ENCODE results near the gene RHAG. TPM values are rescaled to one million over a fixed set of nuclear protein-coding genes. Genes with fewer than 3 reads are reported as not detected.

The RHAG gene
- total and polyA plus RNA-seq, 2 donors (not counting 1 experiment from before 2014, with no cell fraction given), result not detected

DNA sequence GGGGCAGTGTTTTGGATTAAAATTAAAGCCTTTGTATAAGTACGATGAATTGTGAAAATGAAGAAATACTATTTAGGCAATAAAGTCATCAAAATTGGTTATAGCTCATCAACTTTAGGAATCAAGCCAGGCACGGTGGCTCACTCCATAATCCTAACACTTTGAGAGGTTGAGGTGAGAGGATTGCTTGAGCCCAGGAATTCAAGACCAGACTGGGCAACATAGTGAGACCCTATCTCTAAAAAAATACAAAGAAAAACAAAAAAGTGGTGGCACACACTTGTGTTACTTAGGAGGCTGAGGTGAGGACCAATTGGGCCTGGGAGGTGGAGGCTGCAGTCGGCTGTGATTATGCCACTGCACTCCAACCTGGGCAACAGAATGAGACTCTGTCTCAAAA, 8.5 kb upstream of the RHAG start:
- no peak overlapping the region for H3K4me3 ChIP-seq (replicated peaks in 1 of 4; ENCODE audit: control extremely low read depth in 1 of 4, insufficient read depth in 1 of 4, low read depth in 3 of 4, low read length in 4 of 4)
- H3K27ac ChIP-seq (ENCODE audit: insufficient read depth, low read length), result no peak overlapping the region
- H3K4me1 ChIP-seq (ENCODE audit: control insufficient read depth, extremely low read depth, insufficient read depth, low read length), result no peaks in the 10 kb centered on the region
- H3K27me3 ChIP-seq (ENCODE audit: control insufficient read depth, insufficient read depth, low read length), result no peaks in the 10 kb centered on the region
- no peaks in the 10 kb centered on the region for H4K20me1 ChIP-seq (ENCODE audit: control insufficient read depth, extremely low read depth, insufficient read depth, low read length)
- H3K9me3 ChIP-seq (ENCODE audit: control insufficient read depth, insufficient read depth, low read depth, low read length), result no peaks in the 10 kb centered on the region
- H3K9ac ChIP-seq (ENCODE audit: insufficient read depth, low read length), result no peak overlapping the region
- no peaks in the 10 kb centered on the region for H3K79me2 ChIP-seq (ENCODE audit: control insufficient read depth, insufficient read depth, low read length)
- no peaks in the 10 kb centered on the region for H3K36me3 ChIP-seq (ENCODE audit: control insufficient read depth, insufficient read depth, low read length)
- no peak overlapping the region for H3K4me2 ChIP-seq (ENCODE audit: extremely low read depth, insufficient read depth, low read length)
- DNase-seq (ENCODE audit: low read depth in 2 of 2), result no peak
- no peak for TF ChIP-seq EZH2 (IDR thresholded peaks at IDR 0.05; ENCODE audit: low read length, missing control alignments)
- TF ChIP-seq, protein P1, sequence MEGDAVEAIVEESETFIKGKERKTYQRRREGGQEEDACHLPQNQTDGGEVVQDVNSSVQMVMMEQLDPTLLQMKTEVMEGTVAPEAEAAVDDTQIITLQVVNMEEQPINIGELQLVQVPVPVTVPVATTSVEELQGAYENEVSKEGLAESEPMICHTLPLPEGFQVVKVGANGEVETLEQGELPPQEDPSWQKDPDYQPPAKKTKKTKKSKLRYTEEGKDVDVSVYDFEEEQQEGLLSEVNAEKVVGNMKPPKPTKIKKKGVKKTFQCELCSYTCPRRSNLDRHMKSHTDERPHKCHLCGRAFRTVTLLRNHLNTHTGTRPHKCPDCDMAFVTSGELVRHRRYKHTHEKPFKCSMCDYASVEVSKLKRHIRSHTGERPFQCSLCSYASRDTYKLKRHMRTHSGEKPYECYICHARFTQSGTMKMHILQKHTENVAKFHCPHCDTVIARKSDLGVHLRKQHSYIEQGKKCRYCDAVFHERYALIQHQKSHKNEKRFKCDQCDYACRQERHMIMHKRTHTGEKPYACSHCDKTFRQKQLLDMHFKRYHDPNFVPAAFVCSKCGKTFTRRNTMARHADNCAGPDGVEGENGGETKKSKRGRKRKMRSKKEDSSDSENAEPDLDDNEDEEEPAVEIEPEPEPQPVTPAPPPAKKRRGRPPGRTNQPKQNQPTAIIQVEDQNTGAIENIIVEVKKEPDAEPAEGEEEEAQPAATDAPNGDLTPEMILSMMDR (conservative IDR thresholded peaks at IDR 0.05 in 1 of 2, IDR thresholded peaks at IDR 0.05 in 1 of 2; ENCODE audit: low read depth in 1 of 2, low read length in 2 of 2), result no peak
- no peak overlapping the region for H2AFZ ChIP-seq (ENCODE audit: low read length)

DNA sequence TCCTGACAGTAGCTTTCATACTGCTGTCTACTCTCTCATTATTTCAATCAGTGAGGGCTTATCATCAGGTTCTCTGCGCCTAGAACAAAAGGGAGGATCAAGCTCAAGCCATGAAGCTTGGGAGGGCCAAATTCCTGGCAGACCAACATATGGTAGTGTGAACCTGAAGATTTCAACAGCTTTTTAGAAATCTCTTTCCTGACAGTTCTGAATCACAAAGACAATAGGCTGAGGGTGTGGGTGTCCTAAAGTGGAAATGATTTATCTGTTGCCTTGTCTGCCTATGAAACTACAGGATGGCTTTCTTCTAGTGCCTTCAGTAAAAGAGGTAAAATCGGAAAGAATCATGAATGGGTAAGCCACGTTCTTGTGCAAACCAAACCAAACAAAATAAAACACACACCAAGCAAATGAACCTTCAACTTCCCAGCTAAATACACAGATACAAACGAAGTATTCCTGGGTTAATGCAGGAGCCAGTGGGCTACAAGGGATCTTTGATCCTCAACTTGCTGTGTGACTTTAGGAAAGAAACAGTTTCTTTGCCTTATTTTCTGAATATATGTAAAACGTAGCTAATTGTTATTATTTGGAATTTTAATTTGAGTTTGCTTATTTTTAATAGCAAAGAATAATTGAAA, 2.7 kb upstream of the RHAG start:
- Histone ChIP-seq H3K27me3 (ENCODE audit: control insufficient read depth, insufficient read depth, low read length) (no peaks in the 10 kb centered on the region), H4K20me1 (ENCODE audit: control insufficient read depth, extremely low read depth, insufficient read depth, low read length) (no peaks in the 10 kb centered on the region)

DNA sequence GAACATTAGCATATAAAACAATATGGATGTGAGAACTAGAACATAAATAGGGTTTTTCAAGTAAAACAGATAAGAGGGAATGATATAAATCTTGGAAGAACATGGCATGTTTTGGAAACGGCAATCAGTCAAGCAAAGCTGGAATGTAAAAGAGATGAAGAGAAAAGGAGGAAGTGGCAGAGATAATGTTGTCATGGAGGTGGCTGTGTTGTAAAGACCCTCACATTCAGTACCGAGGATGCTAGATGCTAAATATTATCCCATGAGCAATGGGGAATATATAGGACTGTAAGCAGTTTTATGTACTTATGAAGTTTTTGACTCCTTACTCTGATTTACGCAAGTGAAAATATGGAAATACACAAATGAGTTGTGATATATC, 702 bp upstream of the RHAG start:
- Histone ChIP-seq H3K27ac (ENCODE audit: insufficient read depth, low read length) (no peak overlapping the region), H3K4me3 (replicated peaks in 1 of 4; ENCODE audit: control extremely low read depth in 1 of 4, insufficient read depth in 1 of 4, low read depth in 3 of 4, low read length in 4 of 4) (no peak overlapping the region), H3K4me2 (ENCODE audit: extremely low read depth, insufficient read depth, low read length) (no peak overlapping the region), H4K20me1 (ENCODE audit: control insufficient read depth, extremely low read depth, insufficient read depth, low read length) (no peaks in the 10 kb centered on the region), H3K79me2 (ENCODE audit: control insufficient read depth, insufficient read depth, low read length) (no peaks in the 10 kb centered on the region), H2AFZ (ENCODE audit: low read length) (no peak overlapping the region), H3K9ac (ENCODE audit: insufficient read depth, low read length) (no peak overlapping the region), H3K27me3 (ENCODE audit: control insufficient read depth, insufficient read depth, low read length) (no peaks in the 10 kb centered on the region), H3K4me1 (ENCODE audit: control insufficient read depth, extremely low read depth, insufficient read depth, low read length) (no peaks in the 10 kb centered on the region), H3K9me3 (ENCODE audit: control insufficient read depth, insufficient read depth, low read depth, low read length) (no peaks in the 10 kb centered on the region), H3K36me3 (ENCODE audit: control insufficient read depth, insufficient read depth, low read length) (no peaks in the 10 kb centered on the region)
- DNase-seq (ENCODE audit: low read depth in 2 of 2), result no peak
- TF ChIP-seq EZH2 (IDR thresholded peaks at IDR 0.05; ENCODE audit: low read length, missing control alignments), result no peak
- TF ChIP-seq, protein P1 (conservative IDR thresholded peaks at IDR 0.05 in 1 of 2, IDR thresholded peaks at IDR 0.05 in 1 of 2; ENCODE audit: low read depth in 1 of 2, low read length in 2 of 2), result no peak

More for the DNA sequence above, 2.7 kb upstream of the RHAG start:
- TF ChIP-seq, protein P1 (conservative IDR thresholded peaks at IDR 0.05 in 1 of 2, IDR thresholded peaks at IDR 0.05 in 1 of 2; ENCODE audit: low read depth in 1 of 2, low read length in 2 of 2), result no peak
- TF ChIP-seq EZH2 (IDR thresholded peaks at IDR 0.05; ENCODE audit: low read length, missing control alignments), result no peak
- H2AFZ ChIP-seq (ENCODE audit: low read length), result no peak overlapping the region
- H3K4me2 ChIP-seq (ENCODE audit: extremely low read depth, insufficient read depth, low read length), result no peak overlapping the region
- no peaks in the 10 kb centered on the region for H3K79me2 ChIP-seq (ENCODE audit: control insufficient read depth, insufficient read depth, low read length)
- no peak overlapping the region for H3K4me3 ChIP-seq (replicated peaks in 1 of 4; ENCODE audit: control extremely low read depth in 1 of 4, insufficient read depth in 1 of 4, low read depth in 3 of 4, low read length in 4 of 4)
- no peaks in the 10 kb centered on the region for H3K9me3 ChIP-seq (ENCODE audit: control insufficient read depth, insufficient read depth, low read depth, low read length)
- H3K4me1 ChIP-seq (ENCODE audit: control insufficient read depth, extremely low read depth, insufficient read depth, low read length), result no peaks in the 10 kb centered on the region
- H3K27ac ChIP-seq (ENCODE audit: insufficient read depth, low read length), result no peak overlapping the region
- no peak overlapping the region for H3K9ac ChIP-seq (ENCODE audit: insufficient read depth, low read length)
- no peak for DNase-seq (ENCODE audit: low read depth in 2 of 2)
- no peaks in the 10 kb centered on the region for H3K36me3 ChIP-seq (ENCODE audit: control insufficient read depth, insufficient read depth, low read length)

All from fibroblast of lung (primary cell).